PC-9 (cell line): ENCODE measurements around the gene LRP1B. TPM values are rescaled to one million over a fixed set of nuclear protein-coding genes. Genes with fewer than 3 reads are reported as not detected.

Experiments used
- BruUV-seq: library from RNA; stranded (reverse); fragments of 400-500 nt; replicated peaks from 2 replicates; lab custom pipeline; 2021; lab: Mats Ljungman, UMichigan
- CTCF ChIA-PET: fragments of 300-600 bp; sonication (Branson Sonifier 250); formaldehyde crosslinking; loops from one replicate; lab custom pipeline; 2022; ENCODE audit warnings: antibody characterized with exemption; lab: Charles Lee
- POLR2A ChIA-PET: fragments of 300-600 bp; sonication (Branson Sonifier 250); formaldehyde crosslinking; loops from one replicate; lab custom pipeline; 2022; ENCODE audit warnings: antibody characterized with exemption; ENCODE audit not compliant: unreplicated experiment; lab: Charles Lee
- DNase-seq, 2 experiments: peaks; one replicate each; pipeline versions ENCODE4 v3.0.0 to v3.0.0-alpha.2; 2015 to 2022; ENCODE audit warnings: mixed read lengths in 1 of 2
- H2AFZ ChIP-seq: fragments of 200-600 bp; sonication (generic); 2 replicates; pipeline ENCODE4 v1.8.1; 2017; ENCODE audit warnings: antibody characterized with exemption
- H3F3A ChIP-seq: fragments of 200-600 bp; sonication (generic); 2 replicates; pipeline ENCODE4 v1.8.1; 2017; ENCODE audit warnings: antibody characterized with exemption, mild to moderate bottlenecking, low read depth; ENCODE audit not compliant: insufficient read depth
- H3K27ac ChIP-seq: fragments of 200-600 bp; sonication (generic); 2 replicates; pipeline ENCODE4 v1.6.1; 2016; ENCODE audit warnings: mixed run types
- H3K27me3 ChIP-seq: fragments of 200-600 bp; sonication (generic); 2 replicates; pipeline ENCODE4 v1.6.1; 2016; ENCODE audit warnings: low read depth, mixed run types; ENCODE audit not compliant: insufficient read depth
- H3K36me3 ChIP-seq: fragments of 200-600 bp; sonication (generic); 2 replicates; pipeline ENCODE4 v1.6.1; 2016; ENCODE audit warnings: low read depth, mixed run types
- H3K4me1 ChIP-seq: fragments of 200-600 bp; sonication (generic); replicated peaks from 2 replicates; pipeline ENCODE4 v1.6.1; 2016; ENCODE audit warnings: mixed run types; ENCODE audit not compliant: insufficient read depth
- H3K4me2 ChIP-seq: fragments of 200-600 bp; sonication (generic); 2 replicates; pipeline ENCODE4 v1.6.1; 2017; ENCODE audit warnings: mixed run types
- H3K4me3 ChIP-seq: fragments of 200-600 bp; sonication (generic); 2 replicates; pipeline ENCODE4 v1.6.1; 2016; ENCODE audit warnings: mixed run types
- H3K79me2 ChIP-seq: fragments of 200-600 bp; sonication (generic); 2 replicates; pipeline ENCODE4 v1.6.1; 2017; ENCODE audit warnings: low read depth, mixed run types
- H3K9me2 ChIP-seq: fragments of 200-600 bp; sonication (generic); 2 replicates; pipeline ENCODE4 v1.8.1; 2017; ENCODE audit warnings: mild to moderate bottlenecking; ENCODE audit not compliant: insufficient read depth
- H3K9me3 ChIP-seq: fragments of 200-600 bp; sonication (generic); 2 replicates; pipeline ENCODE4 v1.8.1; 2016; ENCODE audit warnings: low read depth; ENCODE audit not compliant: insufficient read depth
- H4K20me1 ChIP-seq: fragments of 200-600 bp; sonication (generic); 2 replicates; pipeline ENCODE4 v1.8.1; 2017; ENCODE audit not compliant: insufficient read depth
- CTCF ChIP-seq: fragments of 200-600 bp; sonication (generic); conservative IDR thresholded peaks from 2 replicates; pipeline ENCODE4 v1.6.1; 2017; ENCODE audit warnings: mixed run types, antibody characterized with exemption, mild to moderate bottlenecking, moderate library complexity
- EZH2 ChIP-seq: fragments of 200-600 bp; sonication (generic); IDR thresholded peaks from 2 replicates; pipeline ENCODE4 v1.8.0; 2017; ENCODE audit warnings: antibody characterized with exemption, low read depth
- intact Hi-C: fragments of 100-400 bp; cut with micrococcal nuclease; formaldehyde crosslinking; loops from one replicate; pipeline ENCODE4 v1.10.0; 2022; ENCODE audit not compliant: unreplicated experiment
- total RNA-seq: library from RNA; stranded (reverse); gene quantifications from 2 replicates; pipeline ENCODE4 v1.2.3, GENCODE V29; 2021

LRP1B gene
- total RNA-seq, 1 experiment from 2014 or later = 1.7 TPM

DNA sequence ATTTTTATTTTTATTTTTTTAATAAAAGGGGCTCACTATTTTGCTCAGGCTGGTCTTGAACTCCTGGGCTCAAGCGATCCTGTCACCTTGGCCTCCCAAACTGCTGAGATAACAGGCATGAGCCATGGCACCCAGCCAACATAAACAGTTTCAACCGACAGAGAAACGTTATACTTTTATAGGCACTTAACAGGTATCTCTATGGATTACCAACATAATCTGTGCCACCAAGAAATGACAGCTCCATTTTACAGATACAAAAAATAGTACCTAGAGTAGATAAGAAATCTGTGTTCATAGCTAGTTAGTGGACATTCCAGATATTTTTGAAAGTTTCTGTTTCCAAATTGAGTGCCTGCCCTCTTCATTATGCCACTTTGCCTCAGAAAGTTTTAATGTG is 1316.7 kb downstream of the LRP1B start:
- no peak overlapping the region for H3K27ac ChIP-seq
- CTCF ChIA-PET = no interaction called here
- intact Hi-C loops = no loop called here

GRCh38 chr2:140808820-140809219 is 1322.0 kb downstream of the LRP1B start:
- no peak overlapping the region for H3K4me3 ChIP-seq

More for the DNA sequence above, 1316.7 kb downstream of the LRP1B start:
- Histone ChIP-seq H3K36me3 (no peaks in the 10 kb centered on the region), H2AFZ (no peak overlapping the region), H3K9me3 (no peaks in the 10 kb centered on the region), H3K9me2 (no peaks in the 10 kb centered on the region), H3F3A (no peaks in the 10 kb centered on the region), H3K79me2 (no peaks in the 10 kb centered on the region), H3K4me3 (no peak overlapping the region), H4K20me1 (no peaks in the 10 kb centered on the region), H3K4me2 (no peak overlapping the region), H3K4me1 (no peaks in the 10 kb centered on the region), H3K27me3 (no peaks in the 10 kb centered on the region)
- DNase-seq = no peak
- POLR2A ChIA-PET = no interaction called here
- TF ChIP-seq CTCF (no peak), EZH2 (no peak)
- BruUV-seq = no TSS peak

DNA sequence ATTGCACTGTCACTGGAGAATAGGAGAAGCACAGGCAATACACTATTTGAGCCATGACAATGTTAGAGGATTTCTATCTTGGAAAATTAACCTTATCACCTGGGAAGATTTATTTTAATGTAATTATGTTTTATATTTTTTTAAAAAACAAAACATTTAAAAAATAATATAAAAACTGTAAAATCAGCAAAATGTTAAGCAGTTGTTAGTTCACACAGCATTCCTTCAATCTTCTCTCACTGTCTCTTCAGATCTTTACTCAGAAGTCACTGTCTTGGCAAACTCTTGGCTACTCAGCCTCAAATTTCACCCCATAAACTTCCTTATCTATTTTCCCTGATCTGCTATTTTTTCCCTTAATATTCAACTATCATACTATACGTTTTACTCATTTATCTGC is 1322.6 kb downstream of the LRP1B start:
- BruUV-seq = no TSS peak
- no peak for DNase-seq
- no peaks in the 10 kb centered on the region for H3K36me3 ChIP-seq
- H3K4me1 ChIP-seq = no peaks in the 10 kb centered on the region
- no peak overlapping the region for H3K4me3 ChIP-seq
- no peak overlapping the region for H2AFZ ChIP-seq
- no peaks in the 10 kb centered on the region for H4K20me1 ChIP-seq
- H3K27me3 ChIP-seq = no peaks in the 10 kb centered on the region
- CTCF ChIA-PET = no interaction called here
- POLR2A ChIA-PET = interaction anchor here (0.7 kb wide), 1 partner anchor 741 kb away, joined by 4 read pairs; no protein-coding TSS in a partner anchor
- no peak overlapping the region for H3K27ac ChIP-seq
- intact Hi-C loops = no loop called here
- H3K9me2 ChIP-seq = no peaks in the 10 kb centered on the region
- H3K9me3 ChIP-seq = no peaks in the 10 kb centered on the region
- H3K4me2 ChIP-seq = no peak overlapping the region
- no peaks in the 10 kb centered on the region for H3F3A ChIP-seq
- TF ChIP-seq EZH2 (no peak), CTCF (no peak)
- no peaks in the 10 kb centered on the region for H3K79me2 ChIP-seq

More at GRCh38 chr2:140808820-140809219, 1322.0 kb downstream of the LRP1B start:
- Histone ChIP-seq H3K9me2 (no peaks in the 10 kb centered on the region), H3F3A (no peaks in the 10 kb centered on the region), H3K36me3 (no peaks in the 10 kb centered on the region), H4K20me1 (no peaks in the 10 kb centered on the region), H3K79me2 (no peaks in the 10 kb centered on the region), H3K27ac (no peak overlapping the region), H2AFZ (no peak overlapping the region), H3K9me3 (no peaks in the 10 kb centered on the region), H3K27me3 (no peaks in the 10 kb centered on the region), H3K4me1 (no peaks in the 10 kb centered on the region), H3K4me2 (no peak overlapping the region)
- intact Hi-C loops = no loop called here
- no peak for DNase-seq
- TF ChIP-seq EZH2 (no peak), CTCF (peak; percentile 28; the same call in 1 of the 2 replicates)
- POLR2A ChIA-PET = no interaction called here
- CTCF ChIA-PET = no interaction called here
- BruUV-seq = no TSS peak
